ENCODE data around the gene USP25. TPM values are rescaled to one million over a fixed set of nuclear protein-coding genes. Genes with fewer than 3 reads are reported as not detected.

Gene USP25
- total and polyA plus RNA-seq, 9 of the 15 experiments (the other 6 are each of a cell fraction or from before 2014, with no cell fraction given) = 7.8 to 44.9 (median 31.4) TPM

- TF ChIP-seq ZNF609 (CRISPR knock-in tag; IDR thresholded peaks at IDR 0.05; ENCODE audit: borderline replicate concordance) (no peak), SMAD1 (IDR thresholded peaks at IDR 0.05; ENCODE audit: low read depth, low read length, partially characterized antibody) (no peak), AFF1 (IDR thresholded peaks at IDR 0.05; ENCODE audit: low read depth in 1 of 2, partially characterized antibody in 2 of 2) (no peak), ZC3H8 (IDR thresholded peaks at IDR 0.05) (no peak), ZNF449 (CRISPR knock-in tag; IDR thresholded peaks at IDR 0.05) (no peak)
Observed at GRCh38 chr21:15795533-15795932, 65.8 kb downstream of the USP25 start (continued).
